DOHH2 (cell line): ENCODE data around the gene CTDSP1.

Experiments
- H3F3A ChIP-seq: fragments of 200-600 bp; sonication (generic), shearing (Covaris generic); 2 replicates; pipeline ENCODE4 v1.6.0; 2016; ENCODE audit warnings: antibody characterized with exemption, mild to moderate bottlenecking; ENCODE audit not compliant: control insufficient read depth, insufficient read depth
- H3K27ac ChIP-seq: fragments of 200-600 bp; sonication (generic); 2 replicates; pipeline ENCODE4 v1.5.1; 2014; ENCODE audit warnings: low read depth, mild to moderate bottlenecking, low read length, moderate library complexity
- H3K27me3 ChIP-seq: fragments of 200-600 bp; sonication (generic); 2 replicates; pipeline ENCODE4 v1.6.1; 2014; ENCODE audit warnings: mild to moderate bottlenecking, low read length, mixed read lengths; ENCODE audit not compliant: control insufficient read depth
- H3K36me3 ChIP-seq: fragments of 200-600 bp; sonication (generic); 2 replicates; pipeline ENCODE4 v1.6.1; 2014; ENCODE audit warnings: mild to moderate bottlenecking, low read length, moderate library complexity, mixed read lengths; ENCODE audit not compliant: control insufficient read depth
- H3K4me1 ChIP-seq: fragments of 200-600 bp; sonication (generic); 2 replicates; pipeline ENCODE4 v1.6.1; 2014; ENCODE audit warnings: mild to moderate bottlenecking, low read length, mixed read lengths; ENCODE audit not compliant: control insufficient read depth
- H3K4me2 ChIP-seq: fragments of 200-600 bp; sonication (generic); 2 replicates; pipeline ENCODE4 v1.6.0; 2014; ENCODE audit warnings: mild to moderate bottlenecking, low read length, moderate library complexity
- H3K4me3 ChIP-seq: fragments of 200-600 bp; sonication (generic); 2 replicates; pipeline ENCODE4 v1.5.1; 2014; ENCODE audit warnings: mild to moderate bottlenecking, low read length, mixed read lengths
- H3K79me2 ChIP-seq: fragments of 200-600 bp; sonication (generic); 2 replicates; pipeline ENCODE4 v1.6.1; 2014; ENCODE audit warnings: mild to moderate bottlenecking, low read length, mixed read lengths; ENCODE audit not compliant: control insufficient read depth
- H3K9me2 ChIP-seq: fragments of 200-600 bp; sonication (generic); replicated peaks from 2 replicates; pipeline ENCODE4 v1.6.1; 2014; ENCODE audit warnings: mild to moderate bottlenecking, low read length, mixed read lengths; ENCODE audit not compliant: control insufficient read depth
- H3K9me3 ChIP-seq: fragments of 200-600 bp; sonication (generic); 2 replicates; pipeline ENCODE4 v1.6.1; 2014; ENCODE audit warnings: antibody characterized with exemption, low read length, mixed read lengths; ENCODE audit not compliant: control insufficient read depth, insufficient read depth
- H4K20me1 ChIP-seq: fragments of 200-600 bp; sonication (generic); 2 replicates; pipeline ENCODE4 v1.6.0; 2014; ENCODE audit warnings: low read depth, mild to moderate bottlenecking, antibody characterized with exemption, low read length, moderate library complexity; ENCODE audit not compliant: control insufficient read depth, insufficient read depth
- EZH2phosphoT487 ChIP-seq: fragments of 200-600 bp; sonication (generic); IDR thresholded peaks from 2 replicates; pipeline ENCODE4 v1.6.1; 2017; ENCODE audit warnings: borderline replicate concordance, mild to moderate bottlenecking, antibody characterized with exemption, low read length, moderate library complexity, mixed read lengths
- TF ChIP-seq, protein P1 (sequence below): fragments of 200-600 bp; sonication (generic); IDR thresholded peaks from one replicate; pipeline ENCODE4 v1.5.1; 2014; ENCODE audit warnings: antibody characterized with exemption, mild to moderate bottlenecking, low read depth, low read length; ENCODE audit not compliant: poor library complexity, severe bottlenecking

Gene CTDSP1

DNA sequence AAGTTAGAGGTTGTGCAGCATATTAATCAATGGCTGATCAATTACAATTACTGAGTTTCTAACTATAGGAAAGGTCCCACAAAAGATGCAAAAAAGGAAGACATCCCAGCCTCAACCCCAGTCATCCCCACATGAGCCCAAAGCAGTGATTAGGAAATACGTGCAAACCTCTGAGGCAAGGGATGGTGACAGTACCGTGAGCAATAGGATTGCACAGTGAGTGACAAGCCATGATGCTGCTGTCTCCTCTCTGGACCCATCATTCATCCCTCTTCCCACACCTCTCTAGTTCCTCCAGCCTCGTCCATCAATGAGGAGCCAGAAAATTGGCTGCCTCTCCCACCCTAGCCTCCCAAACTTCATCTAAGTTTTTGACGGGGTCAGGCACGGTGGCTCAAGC is 21.6 kb upstream of the CTDSP1 start:
- no peak overlapping the region for H3K27ac ChIP-seq
- no peaks in the 10 kb centered on the region; the same call in 1 of the 2 replicates for H3F3A ChIP-seq
- TF ChIP-seq EZH2phosphoT487 = no peak
- TF ChIP-seq, protein P1, sequence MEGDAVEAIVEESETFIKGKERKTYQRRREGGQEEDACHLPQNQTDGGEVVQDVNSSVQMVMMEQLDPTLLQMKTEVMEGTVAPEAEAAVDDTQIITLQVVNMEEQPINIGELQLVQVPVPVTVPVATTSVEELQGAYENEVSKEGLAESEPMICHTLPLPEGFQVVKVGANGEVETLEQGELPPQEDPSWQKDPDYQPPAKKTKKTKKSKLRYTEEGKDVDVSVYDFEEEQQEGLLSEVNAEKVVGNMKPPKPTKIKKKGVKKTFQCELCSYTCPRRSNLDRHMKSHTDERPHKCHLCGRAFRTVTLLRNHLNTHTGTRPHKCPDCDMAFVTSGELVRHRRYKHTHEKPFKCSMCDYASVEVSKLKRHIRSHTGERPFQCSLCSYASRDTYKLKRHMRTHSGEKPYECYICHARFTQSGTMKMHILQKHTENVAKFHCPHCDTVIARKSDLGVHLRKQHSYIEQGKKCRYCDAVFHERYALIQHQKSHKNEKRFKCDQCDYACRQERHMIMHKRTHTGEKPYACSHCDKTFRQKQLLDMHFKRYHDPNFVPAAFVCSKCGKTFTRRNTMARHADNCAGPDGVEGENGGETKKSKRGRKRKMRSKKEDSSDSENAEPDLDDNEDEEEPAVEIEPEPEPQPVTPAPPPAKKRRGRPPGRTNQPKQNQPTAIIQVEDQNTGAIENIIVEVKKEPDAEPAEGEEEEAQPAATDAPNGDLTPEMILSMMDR = no peak
- H3K9me3 ChIP-seq = no peaks in the 10 kb centered on the region
- H3K4me2 ChIP-seq = no peak overlapping the region
- H3K36me3 ChIP-seq = no peaks in the 10 kb centered on the region
- H3K4me1 ChIP-seq = peaks cover 28% of the 10 kb centered on the region
- 0 out of 2 replicates have a peak, but pooled peaks cover 2% of the 10 kb centered on the region for H4K20me1 ChIP-seq
- no peak overlapping the region for H3K4me3 ChIP-seq
- H3K27me3 ChIP-seq = peaks cover 4% of the 10 kb centered on the region; the same call in 1 of the 2 replicates
- H3K79me2 ChIP-seq = no peaks in the 10 kb centered on the region
- H3K9me2 ChIP-seq = no peaks in the 10 kb centered on the region

DNA sequence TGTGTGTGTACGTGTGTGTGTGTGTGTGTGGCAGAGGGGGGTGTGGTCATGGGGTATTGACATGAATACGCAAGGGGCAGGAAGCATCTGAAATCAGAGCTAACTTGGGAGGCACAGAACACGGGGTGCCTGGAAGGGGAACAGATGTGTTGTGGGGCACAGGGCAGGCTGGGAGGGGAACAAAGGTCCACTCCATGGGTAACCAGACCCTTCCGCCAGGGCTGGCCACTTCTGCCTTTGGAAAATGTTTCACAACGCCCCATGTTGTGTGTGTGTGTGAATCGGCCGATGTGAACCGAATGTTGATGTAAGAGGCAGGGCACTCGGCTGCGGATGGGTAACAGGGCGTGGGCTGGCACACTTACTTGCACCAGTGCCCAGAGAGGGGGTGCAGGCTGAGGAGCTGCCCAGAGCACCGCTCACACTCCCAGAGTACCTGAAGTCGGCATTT is 17.7 kb upstream of the CTDSP1 start, which contains the start of gene SLC11A1:
SLC11A1 (plus strand) TSS at position 358 of the 451 bp plus-strand sequence. CDS start 96 bp downstream, outside the sequence.
- H3K4me2 ChIP-seq = peak within 1 kb of the TSS; percentile 59

DNA sequence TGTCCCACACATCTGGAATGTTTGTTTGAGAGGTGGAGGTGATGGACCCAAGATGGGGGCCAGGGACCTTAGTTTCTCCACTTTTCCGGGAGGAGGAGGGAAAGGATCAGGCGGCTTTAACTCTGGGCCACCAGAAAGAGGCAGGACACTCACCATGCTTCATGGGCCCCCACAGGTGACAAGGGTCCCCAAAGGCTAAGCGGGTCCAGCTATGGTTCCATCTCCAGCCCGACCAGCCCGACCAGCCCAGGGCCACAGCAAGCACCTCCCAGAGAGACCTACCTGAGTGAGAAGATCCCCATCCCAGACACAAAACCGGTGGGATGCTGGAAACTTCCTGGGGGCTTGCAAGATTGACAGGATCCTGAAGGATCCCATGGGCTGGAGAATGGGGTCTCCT is 16.9 kb upstream of the CTDSP1 start:
- no peaks in the 10 kb centered on the region; the same call in 1 of the 2 replicates for H3F3A ChIP-seq
- H4K20me1 ChIP-seq = 0 out of 2 replicates have a peak, but pooled peaks cover 2% of the 10 kb centered on the region
- H3K9me2 ChIP-seq = no peaks in the 10 kb centered on the region
- no peaks in the 10 kb centered on the region for H3K9me3 ChIP-seq
- no peak overlapping the region for H3K27ac ChIP-seq
- H3K79me2 ChIP-seq = no peaks in the 10 kb centered on the region
- H3K4me3 ChIP-seq = no peak overlapping the region
- no peak for TF ChIP-seq EZH2phosphoT487
- TF ChIP-seq, protein P1 = no peak
- peaks cover 5% of the 10 kb centered on the region; the same call in 1 of the 2 replicates for H3K27me3 ChIP-seq
- H3K36me3 ChIP-seq = no peaks in the 10 kb centered on the region
- H3K4me2 ChIP-seq = no peak overlapping the region
- H3K4me1 ChIP-seq = peaks cover 23% of the 10 kb centered on the region

More for the DNA sequence above, 17.7 kb upstream of the CTDSP1 start, which contains the start of gene SLC11A1:
- Histone ChIP-seq H3K79me2 (no peaks in the 10 kb centered on the region), H4K20me1 (0 out of 2 replicates have a peak, but pooled peaks cover 2% of the 10 kb centered on the region), H3K27ac (no peak within 1 kb of the TSS), H3F3A (no peaks in the 10 kb centered on the region; the same call in 1 of the 2 replicates), H3K4me3 (peak within 1 kb of the TSS; percentile 38), H3K9me2 (no peaks in the 10 kb centered on the region), H3K9me3 (no peaks in the 10 kb centered on the region), H3K27me3 (peaks cover 5% of the 10 kb centered on the region; the same call in 1 of the 2 replicates), H3K36me3 (no peaks in the 10 kb centered on the region), H3K4me1 (peaks cover 17% of the 10 kb centered on the region)
- TF ChIP-seq, protein P1 = no peak
- no peak for TF ChIP-seq EZH2phosphoT487
